WTC11 (cell line): ENCODE results near the gene PIGO. TPM values are rescaled to one million over a fixed set of nuclear protein-coding genes. Genes with fewer than 3 reads are reported as not detected.

Source experiments
- ATAC-seq: fragments of 200-7000 bp; cut with Tn5 transposase; 2 replicates; pipeline ENCODE4 v1.10.0; 2021; ENCODE audit warnings: mild to moderate bottlenecking, moderate library complexity
- CTCF ChIA-PET: fragments of 300-600 bp; sonication (Branson Sonifier 250); formaldehyde crosslinking; loops from one replicate; lab custom pipeline; 2021; ENCODE audit warnings: antibody characterized with exemption; lab: Charles Lee
- POLR2A ChIA-PET: fragments of 350-600 bp; sonication (Branson Sonifier 250); formaldehyde crosslinking; loops from one replicate; lab custom pipeline; 2021; ENCODE audit warnings: antibody characterized with exemption; lab: Charles Lee
- DNase-seq: peaks from one replicate; pipeline ENCODE4 v3.0.0; 2021; ENCODE audit warnings: low spot score
- H3K27ac Mint-ChIP-seq: 2 replicates; pipeline ENCODE4 v1.8.0; 2021; ENCODE audit warnings: mixed read lengths
- H3K27me3 Mint-ChIP-seq: 2 replicates; pipeline ENCODE4 v1.8.0; 2021; ENCODE audit warnings: low read depth, mild to moderate bottlenecking, moderate library complexity, mixed read lengths
- H3K36me3 Mint-ChIP-seq: 2 replicates; pipeline ENCODE4 v1.8.0; 2021; ENCODE audit warnings: mixed read lengths
- H3K4me1 Mint-ChIP-seq: 2 replicates; pipeline ENCODE4 v1.8.0; 2022; ENCODE audit warnings: mixed read lengths
- H3K4me3 Mint-ChIP-seq: 2 replicates; pipeline ENCODE4 v1.8.0; 2021; ENCODE audit warnings: mild to moderate bottlenecking, moderate library complexity, mixed read lengths
- H3K9me3 Mint-ChIP-seq: 2 replicates; pipeline ENCODE4 v1.8.0; 2021; ENCODE audit warnings: mixed read lengths
- ATF1 ChIP-seq: sonication (generic); formaldehyde crosslinking; IDR thresholded peaks from 2 replicates; pipeline ENCODE4 v1.8.1; 2023; ENCODE audit warnings: mild to moderate bottlenecking, moderate library complexity, missing genetic modification reagents
- EMX1 ChIP-seq: fragments of 250-450 bp; sonication (Bioruptor Pico); IDR thresholded peaks from 2 replicates; pipeline ENCODE4 v1.8.0; 2021; ENCODE audit warnings: mild to moderate bottlenecking
- FOXK1 ChIP-seq: sonication (generic); formaldehyde crosslinking; IDR thresholded peaks from 2 replicates; pipeline ENCODE4 v1.8.0; 2022; ENCODE audit warnings: mild to moderate bottlenecking, moderate library complexity, missing genetic modification reagents
- GRHL2 ChIP-seq: fragments of 250-450 bp; sonication (Bioruptor Pico); IDR thresholded peaks from 2 replicates; pipeline ENCODE4 v1.8.0; 2022; ENCODE audit warnings: mild to moderate bottlenecking, moderate library complexity; ENCODE audit not compliant: insufficient replicate concordance, severe bottlenecking
- GTF2I ChIP-seq: fragments of 250-450 bp; sonication (Bioruptor Pico); conservative IDR thresholded peaks from 2 replicates; pipeline ENCODE4 v1.4.0; 2021; ENCODE audit warnings: mild to moderate bottlenecking
- JAZF1 ChIP-seq: fragments of 250-450 bp; sonication (Bioruptor Pico); IDR thresholded peaks from 2 replicates; pipeline ENCODE4 v1.9.0; 2021; ENCODE audit warnings: moderate library complexity, mild to moderate bottlenecking, inconsistent platforms
- JUN ChIP-seq: sonication (generic); formaldehyde crosslinking; IDR thresholded peaks from 2 replicates; pipeline ENCODE4 v1.8.0; 2023; ENCODE audit warnings: mild to moderate bottlenecking, missing genetic modification reagents
- KAT7 ChIP-seq: sonication (generic); formaldehyde crosslinking; IDR thresholded peaks from 2 replicates; pipeline ENCODE4 v1.8.1; 2023; ENCODE audit warnings: missing genetic modification reagents, mild to moderate bottlenecking, borderline replicate concordance
- RELA ChIP-seq: sonication (generic); formaldehyde crosslinking; IDR thresholded peaks from 2 replicates; pipeline ENCODE4 v1.8.1; 2022; ENCODE audit warnings: missing genetic modification reagents, mild to moderate bottlenecking, borderline replicate concordance
- SMAD4 ChIP-seq: sonication (generic); formaldehyde crosslinking; IDR thresholded peaks from 2 replicates; pipeline ENCODE4 v1.8.0; 2022; ENCODE audit warnings: mild to moderate bottlenecking, missing genetic modification reagents
- TCF7 ChIP-seq: sonication (generic); formaldehyde crosslinking; IDR thresholded peaks from 2 replicates; pipeline ENCODE4 v1.8.0; 2022; ENCODE audit warnings: mild to moderate bottlenecking, low read depth, missing genetic modification reagents, moderate library complexity
- TEAD4 ChIP-seq: sonication (generic); formaldehyde crosslinking; IDR thresholded peaks from 2 replicates; pipeline ENCODE4 v1.8.0; 2022; ENCODE audit warnings: mild to moderate bottlenecking, missing genetic modification reagents
- ZNF121 ChIP-seq: sonication (generic); formaldehyde crosslinking; IDR thresholded peaks from 2 replicates; pipeline ENCODE4 v1.8.0; 2023; ENCODE audit warnings: missing genetic modification reagents
- ZNF219 ChIP-seq: sonication (generic); formaldehyde crosslinking; IDR thresholded peaks from 2 replicates; pipeline ENCODE4 v1.8.0; 2023; ENCODE audit warnings: missing genetic modification reagents, mild to moderate bottlenecking, borderline replicate concordance
- ZNF232 ChIP-seq: sonication (generic); formaldehyde crosslinking; IDR thresholded peaks from 2 replicates; pipeline ENCODE4 v1.8.0; 2022; ENCODE audit warnings: mild to moderate bottlenecking, missing genetic modification reagents
- ZNF416 ChIP-seq: fragments of 250-450 bp; sonication (Bioruptor Pico); IDR thresholded peaks from 2 replicates; pipeline ENCODE4 v1.9.0; 2021; ENCODE audit warnings: mild to moderate bottlenecking, inconsistent platforms
- total RNA-seq: library from RNA; stranded (reverse); gene quantifications from 3 replicates; pipeline ENCODE4 v1.2.3, GENCODE V29; 2021
- TF ChIP-seq, protein P1 (sequence below): fragments of 250-450 bp; sonication (Bioruptor Pico); IDR thresholded peaks from 2 replicates; pipeline ENCODE4 v2.1.2; 2022; ENCODE audit warnings: mild to moderate bottlenecking, moderate library complexity
- TF ChIP-seq, protein P2 (sequence below): sonication (generic); formaldehyde crosslinking; IDR thresholded peaks from 2 replicates; pipeline ENCODE4 v1.8.0; 2022; ENCODE audit warnings: mild to moderate bottlenecking, missing genetic modification reagents
- TF ChIP-seq, protein P3 (sequence below): sonication (generic); formaldehyde crosslinking; conservative IDR thresholded peaks from 2 replicates; pipeline ENCODE4 v1.8.1; 2023; ENCODE audit warnings: mild to moderate bottlenecking, low read depth, missing genetic modification reagents, moderate library complexity

The PIGO gene
- total RNA-seq, 1 experiment from 2014 or later: 23.8 TPM

DNA sequence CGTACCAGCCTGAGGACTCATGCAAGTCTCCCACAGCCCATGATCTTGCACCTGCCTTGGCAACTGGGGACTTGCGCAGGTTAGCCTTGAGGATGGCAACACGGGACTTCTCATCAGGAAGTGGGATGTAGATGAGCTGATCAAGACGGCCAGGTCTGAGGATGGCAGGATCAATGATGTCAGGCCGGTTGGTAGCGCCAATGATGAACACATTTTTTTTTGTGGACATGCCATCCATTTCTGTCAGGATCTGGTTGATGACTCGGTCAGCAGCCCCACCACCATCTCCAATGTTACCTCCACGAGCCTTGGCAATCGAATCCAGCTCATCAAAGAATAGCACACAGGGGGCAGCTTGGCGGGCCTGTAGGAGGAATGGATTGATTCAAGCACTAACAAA lies 37.0 kb downstream of the PIGO start:
- Mint-ChIP-seq H3K9me3 (no peaks in the 10 kb centered on the region), H3K27me3 (no peaks in the 10 kb centered on the region), H3K4me1 (no peaks in the 10 kb centered on the region), H3K36me3 (peaks cover 93% of the 10 kb centered on the region), H3K27ac (no peak overlapping the region), H3K4me3 (no peak overlapping the region)
- ChIA-PET CTCF (no interaction called here), POLR2A (interaction anchor here (1.4 kb wide), 1 partner anchor 160 kb away, joined by 4 read pairs; no protein-coding TSS in a partner anchor)
- ATAC-seq (no peak), DNase-seq (no peak)
- no peak for TF ChIP-seq ZNF121
- no peak for TF ChIP-seq GRHL2
- TF ChIP-seq TEAD4 (CRISPR knock-in tag): no peak

DNA sequence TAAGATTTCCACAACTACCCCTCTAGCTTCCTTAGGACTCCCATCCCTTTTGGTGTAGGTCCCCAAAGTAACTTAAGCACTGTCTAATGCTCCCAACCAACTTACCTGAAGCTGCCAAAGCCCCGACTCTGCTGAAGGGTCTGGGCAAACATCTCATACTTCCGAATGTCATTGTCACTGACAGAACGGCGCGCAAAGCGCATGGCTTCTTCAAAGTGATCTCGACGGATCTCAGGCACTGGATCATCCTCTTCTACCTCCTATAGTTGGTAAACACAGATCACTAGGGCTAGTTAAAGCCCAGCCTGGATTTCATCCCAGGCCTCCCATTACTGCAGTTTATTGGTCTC lies 39.1 kb downstream of the PIGO start:
- no peak overlapping the region for H3K27ac Mint-ChIP-seq
- peaks cover 91% of the 10 kb centered on the region for H3K36me3 Mint-ChIP-seq
- no peak for ATAC-seq
- ChIA-PET POLR2A (no interaction called here), CTCF (no interaction called here)
- H3K4me1 Mint-ChIP-seq: no peaks in the 10 kb centered on the region
- no peaks in the 10 kb centered on the region; the same call in 1 of the 2 replicates for H3K9me3 Mint-ChIP-seq
- no peaks in the 10 kb centered on the region for H3K27me3 Mint-ChIP-seq
- DNase-seq: no peak
- no peak for TF ChIP-seq GTF2I
- no peak for TF ChIP-seq ZNF232 (CRISPR knock-in tag)
- no peak for TF ChIP-seq JAZF1 (CRISPR knock-in tag)
- TF ChIP-seq, protein P1, sequence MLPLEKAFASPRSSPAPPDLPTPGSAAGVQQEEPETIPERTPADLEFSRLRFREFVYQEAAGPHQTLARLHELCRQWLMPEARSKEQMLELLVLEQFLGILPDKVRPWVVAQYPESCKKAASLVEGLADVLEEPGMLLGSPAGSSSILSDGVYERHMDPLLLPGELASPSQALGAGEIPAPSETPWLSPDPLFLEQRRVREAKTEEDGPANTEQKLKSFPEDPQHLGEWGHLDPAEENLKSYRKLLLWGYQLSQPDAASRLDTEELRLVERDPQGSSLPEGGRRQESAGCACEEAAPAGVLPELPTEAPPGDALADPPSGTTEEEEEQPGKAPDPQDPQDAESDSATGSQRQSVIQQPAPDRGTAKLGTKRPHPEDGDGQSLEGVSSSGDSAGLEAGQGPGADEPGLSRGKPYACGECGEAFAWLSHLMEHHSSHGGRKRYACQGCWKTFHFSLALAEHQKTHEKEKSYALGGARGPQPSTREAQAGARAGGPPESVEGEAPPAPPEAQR (CRISPR knock-in tag): no peak
- TF ChIP-seq KAT7 (CRISPR knock-in tag): no peak
- TF ChIP-seq, all 79 proteins: peak for 0
- H3K4me3 Mint-ChIP-seq: no peak overlapping the region

DNA sequence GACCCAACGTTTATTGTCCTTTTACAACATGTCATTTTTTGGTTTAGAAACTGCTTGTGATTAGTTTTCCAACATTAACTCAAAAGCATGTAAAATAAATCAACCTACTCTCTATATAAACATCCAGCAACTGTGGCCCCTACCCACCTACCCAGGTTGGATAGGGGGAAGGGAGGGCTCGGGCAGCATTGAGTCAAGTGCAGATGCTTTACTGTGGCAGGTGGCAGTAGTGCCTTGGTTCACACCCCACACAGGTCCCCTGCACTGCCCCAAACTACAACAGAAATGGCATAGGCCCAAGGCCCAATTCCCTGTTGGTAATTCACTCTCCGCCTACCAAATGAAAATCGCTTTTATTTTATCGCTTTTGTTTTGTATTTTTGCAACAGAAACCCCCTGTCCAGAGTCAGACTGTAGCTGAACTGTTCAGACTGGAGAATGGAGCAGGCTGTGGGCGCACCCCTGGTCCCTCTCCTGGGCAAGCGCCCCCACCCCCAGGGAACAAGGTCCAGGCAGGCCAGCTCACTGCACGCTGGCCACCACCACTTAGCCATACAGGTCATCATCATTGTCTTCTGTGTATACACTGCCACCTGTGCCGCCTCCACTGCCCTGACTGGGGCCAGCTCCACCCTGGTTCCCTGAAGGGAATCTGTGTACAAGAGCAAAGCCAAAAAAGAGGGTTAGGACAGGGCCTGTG lies 39.7 kb downstream of the PIGO start:
- CTCF ChIA-PET: no interaction called here
- Mint-ChIP-seq H3K4me1 (no peaks in the 10 kb centered on the region), H3K9me3 (no peaks in the 10 kb centered on the region; the same call in 1 of the 2 replicates), H3K27ac (no peak overlapping the region), H3K4me3 (no peak overlapping the region), H3K36me3 (peaks cover 86% of the 10 kb centered on the region), H3K27me3 (no peaks in the 10 kb centered on the region)
- peak; percentile 12; the same call in 1 of the 2 replicates for ATAC-seq
- DNase-seq: no peak
- no peak for TF ChIP-seq SMAD4 (CRISPR knock-in tag)
- TF ChIP-seq RELA (CRISPR knock-in tag): no peak
- TF ChIP-seq FOXK1 (CRISPR knock-in tag): no peak
- no peak for TF ChIP-seq ATF1 (CRISPR knock-in tag)
- TF ChIP-seq, protein P2, sequence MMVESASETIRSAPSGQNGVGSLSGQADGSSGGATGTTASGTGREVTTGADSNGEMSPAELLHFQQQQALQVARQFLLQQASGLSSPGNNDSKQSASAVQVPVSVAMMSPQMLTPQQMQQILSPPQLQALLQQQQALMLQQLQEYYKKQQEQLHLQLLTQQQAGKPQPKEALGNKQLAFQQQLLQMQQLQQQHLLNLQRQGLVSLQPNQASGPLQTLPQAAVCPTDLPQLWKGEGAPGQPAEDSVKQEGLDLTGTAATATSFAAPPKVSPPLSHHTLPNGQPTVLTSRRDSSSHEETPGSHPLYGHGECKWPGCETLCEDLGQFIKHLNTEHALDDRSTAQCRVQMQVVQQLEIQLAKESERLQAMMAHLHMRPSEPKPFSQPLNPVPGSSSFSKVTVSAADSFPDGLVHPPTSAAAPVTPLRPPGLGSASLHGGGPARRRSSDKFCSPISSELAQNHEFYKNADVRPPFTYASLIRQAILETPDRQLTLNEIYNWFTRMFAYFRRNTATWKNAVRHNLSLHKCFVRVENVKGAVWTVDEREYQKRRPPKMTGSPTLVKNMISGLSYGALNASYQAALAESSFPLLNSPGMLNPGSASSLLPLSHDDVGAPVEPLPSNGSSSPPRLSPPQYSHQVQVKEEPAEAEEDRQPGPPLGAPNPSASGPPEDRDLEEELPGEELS (CRISPR knock-in tag): no peak
- no peak for TF ChIP-seq EMX1 (CRISPR knock-in tag)
- no peak for TF ChIP-seq TCF7
- TF ChIP-seq, protein P3, sequence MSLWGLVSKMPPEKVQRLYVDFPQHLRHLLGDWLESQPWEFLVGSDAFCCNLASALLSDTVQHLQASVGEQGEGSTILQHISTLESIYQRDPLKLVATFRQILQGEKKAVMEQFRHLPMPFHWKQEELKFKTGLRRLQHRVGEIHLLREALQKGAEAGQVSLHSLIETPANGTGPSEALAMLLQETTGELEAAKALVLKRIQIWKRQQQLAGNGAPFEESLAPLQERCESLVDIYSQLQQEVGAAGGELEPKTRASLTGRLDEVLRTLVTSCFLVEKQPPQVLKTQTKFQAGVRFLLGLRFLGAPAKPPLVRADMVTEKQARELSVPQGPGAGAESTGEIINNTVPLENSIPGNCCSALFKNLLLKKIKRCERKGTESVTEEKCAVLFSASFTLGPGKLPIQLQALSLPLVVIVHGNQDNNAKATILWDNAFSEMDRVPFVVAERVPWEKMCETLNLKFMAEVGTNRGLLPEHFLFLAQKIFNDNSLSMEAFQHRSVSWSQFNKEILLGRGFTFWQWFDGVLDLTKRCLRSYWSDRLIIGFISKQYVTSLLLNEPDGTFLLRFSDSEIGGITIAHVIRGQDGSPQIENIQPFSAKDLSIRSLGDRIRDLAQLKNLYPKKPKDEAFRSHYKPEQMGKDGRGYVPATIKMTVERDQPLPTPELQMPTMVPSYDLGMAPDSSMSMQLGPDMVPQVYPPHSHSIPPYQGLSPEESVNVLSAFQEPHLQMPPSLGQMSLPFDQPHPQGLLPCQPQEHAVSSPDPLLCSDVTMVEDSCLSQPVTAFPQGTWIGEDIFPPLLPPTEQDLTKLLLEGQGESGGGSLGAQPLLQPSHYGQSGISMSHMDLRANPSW (CRISPR knock-in tag): no peak
- no peak for TF ChIP-seq JUN (CRISPR knock-in tag)
- no peak for TF ChIP-seq ZNF416
- TF ChIP-seq ZNF219 (CRISPR knock-in tag): no peak
- POLR2A ChIA-PET: no interaction called here
